HG03064 (cell line): ENCODE measurements around the gene IL12RB1.

ENCODE experiments used
- ATAC-seq: cut with Tn5 transposase; IDR thresholded peaks from one replicate; pipeline ENCODE4 v1.9.1; 2021; ENCODE audit warnings: low read depth; ENCODE audit not compliant: unreplicated experiment

Gene IL12RB1

GRCh38 chr19:18013210-18014111 is 73.3 kb downstream of the IL12RB1 start:
- no peak for ATAC-seq

- ATAC-seq, result no peak
Measured at GRCh38 chr19:18010149-18010548, 76.6 kb downstream of the IL12RB1 start.

- no peak for ATAC-seq
Measured at GRCh38 chr19:18009412-18010066, 77.2 kb downstream of the IL12RB1 start.
